ENCODE results near the gene LPCAT1.

Gene LPCAT1

GRCh38 chr5:1495525-1495897, 28.2 kb downstream of the LPCAT1 start:
- DNase-seq: no peak

- DNase-seq: no peak
Observed at GRCh38 chr5:1494780-1495524, 28.8 kb downstream of the LPCAT1 start.

DNA sequence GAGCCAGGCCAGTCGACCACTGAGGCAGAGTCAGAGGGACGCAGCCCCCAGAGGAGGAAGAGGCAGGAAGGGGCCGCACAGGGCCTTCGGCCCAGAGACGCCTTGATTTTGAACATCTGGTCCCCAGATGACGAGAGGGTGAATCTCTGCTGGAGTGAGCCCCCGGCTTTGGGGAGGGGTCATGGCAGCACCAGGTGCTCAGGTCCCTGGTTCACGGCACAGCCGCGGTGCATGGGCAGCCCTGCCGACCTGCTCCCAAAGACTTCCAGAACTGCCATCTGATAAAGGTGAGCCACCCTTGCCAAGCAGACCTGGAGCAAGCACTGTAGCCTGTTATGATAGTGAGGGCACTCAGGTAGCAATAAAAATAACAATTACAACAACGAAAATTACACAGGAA, 29.8 kb downstream of the LPCAT1 start:
- no peak for DNase-seq

- DNase-seq: no peak
Observed at GRCh38 chr5:1493413-1493812, 30.3 kb downstream of the LPCAT1 start.

- no peak for DNase-seq
Observed at GRCh38 chr5:1492757-1493156, 31.0 kb downstream of the LPCAT1 start.

GRCh38 chr5:1490376-1490775, 33.4 kb downstream of the LPCAT1 start:
- DNase-seq: no peak

DNA sequence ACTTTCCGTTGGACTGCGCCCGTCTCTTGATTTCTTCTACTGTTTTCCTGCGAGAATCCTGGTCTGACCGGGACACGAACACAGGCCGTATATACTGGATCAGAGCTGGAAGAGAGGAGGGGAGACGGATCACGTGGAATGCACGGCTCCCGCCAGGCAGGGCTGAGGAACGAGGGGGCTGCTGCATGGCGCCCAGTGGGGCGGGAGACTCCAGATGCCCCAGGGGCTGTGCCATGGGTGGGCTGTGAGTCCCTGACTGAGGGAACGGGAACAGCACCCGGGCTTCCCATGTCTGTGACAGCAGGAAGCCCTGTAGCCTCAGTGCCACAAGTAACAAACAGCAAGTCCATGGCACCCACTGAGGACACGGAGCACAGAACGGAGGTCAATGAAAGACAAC, 34.0 kb downstream of the LPCAT1 start:
- no peak for DNase-seq

DNA sequence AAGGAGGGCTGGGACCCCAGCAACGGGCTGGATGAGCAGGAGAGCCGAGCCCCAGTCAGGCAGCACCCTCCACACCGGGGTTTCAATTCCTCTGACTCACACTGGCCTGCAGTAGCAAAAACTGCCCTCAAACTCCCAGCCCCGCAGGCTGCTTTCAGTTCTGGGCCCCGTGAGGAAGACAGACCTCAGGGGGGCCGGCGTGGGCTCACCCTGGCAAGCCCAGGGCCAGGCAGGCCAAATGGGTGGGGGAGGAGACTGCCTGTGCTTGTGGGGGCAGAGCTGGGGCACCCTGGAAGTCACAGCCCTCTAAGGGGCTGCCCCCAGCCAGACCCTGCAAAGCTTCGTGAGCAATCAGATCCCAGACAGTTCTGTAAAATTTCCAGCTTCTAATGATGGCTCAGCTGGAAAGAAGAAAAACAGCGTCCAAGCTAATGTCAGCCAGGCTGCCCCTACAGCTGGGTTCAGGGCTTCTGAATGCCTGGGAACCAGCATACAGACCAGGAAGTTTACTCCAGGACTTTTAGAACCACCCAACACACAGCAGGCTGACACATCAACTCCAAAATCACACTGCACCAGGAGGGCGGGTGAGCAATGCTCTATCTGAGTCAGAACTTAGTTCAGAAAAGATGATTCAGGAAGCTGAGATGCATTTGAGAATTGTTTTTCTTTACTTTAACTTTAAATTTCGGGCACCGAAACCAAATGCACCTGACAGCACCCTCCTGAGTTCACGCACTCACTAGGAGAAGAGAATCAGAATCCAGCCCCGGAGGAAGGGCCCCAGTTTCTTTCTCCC, 34.7 kb downstream of the LPCAT1 start:
- DNase-seq: peak; percentile 51

DNA sequence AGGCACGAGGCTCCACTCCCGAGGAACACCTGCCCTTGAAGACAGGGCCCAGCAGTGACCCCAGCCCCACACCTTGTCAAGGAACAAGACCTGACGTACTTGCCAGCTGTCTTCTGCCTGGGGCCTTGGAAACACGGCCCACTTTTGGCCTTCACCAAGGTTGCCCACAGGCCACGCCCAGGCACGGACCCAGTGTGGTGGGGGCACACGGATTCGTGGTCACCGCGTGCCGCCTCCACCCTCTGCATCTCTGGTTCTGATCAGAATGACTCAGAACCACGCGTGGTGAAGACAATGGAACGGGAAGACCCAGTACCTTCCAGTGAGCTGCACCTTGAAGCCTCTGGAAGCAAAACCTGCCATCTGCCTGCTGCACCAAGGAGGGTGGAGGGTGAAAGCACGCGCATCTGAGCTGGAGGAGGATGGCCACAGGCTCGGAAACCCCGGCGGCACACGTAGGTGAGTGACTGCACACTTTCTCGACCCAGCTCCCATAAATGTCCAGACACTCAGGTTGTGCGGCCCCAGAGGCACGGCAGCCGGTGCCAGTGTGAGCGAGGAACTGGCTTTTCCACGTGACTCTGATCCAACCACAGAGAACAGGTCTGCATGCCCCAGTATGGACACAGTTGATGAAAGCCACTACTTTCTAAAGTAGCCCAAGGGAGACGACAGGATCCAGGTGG, 36.5 kb downstream of the LPCAT1 start:
- DNase-seq: no peak

GRCh38 chr5:1486271-1486670, 37.5 kb downstream of the LPCAT1 start:
- no peak for DNase-seq

GRCh38 chr5:1485579-1486118, 38.1 kb downstream of the LPCAT1 start:
- DNase-seq: no peak

GRCh38 chr5:1484730-1485578, 38.8 kb downstream of the LPCAT1 start:
- DNase-seq: no peak

DNA sequence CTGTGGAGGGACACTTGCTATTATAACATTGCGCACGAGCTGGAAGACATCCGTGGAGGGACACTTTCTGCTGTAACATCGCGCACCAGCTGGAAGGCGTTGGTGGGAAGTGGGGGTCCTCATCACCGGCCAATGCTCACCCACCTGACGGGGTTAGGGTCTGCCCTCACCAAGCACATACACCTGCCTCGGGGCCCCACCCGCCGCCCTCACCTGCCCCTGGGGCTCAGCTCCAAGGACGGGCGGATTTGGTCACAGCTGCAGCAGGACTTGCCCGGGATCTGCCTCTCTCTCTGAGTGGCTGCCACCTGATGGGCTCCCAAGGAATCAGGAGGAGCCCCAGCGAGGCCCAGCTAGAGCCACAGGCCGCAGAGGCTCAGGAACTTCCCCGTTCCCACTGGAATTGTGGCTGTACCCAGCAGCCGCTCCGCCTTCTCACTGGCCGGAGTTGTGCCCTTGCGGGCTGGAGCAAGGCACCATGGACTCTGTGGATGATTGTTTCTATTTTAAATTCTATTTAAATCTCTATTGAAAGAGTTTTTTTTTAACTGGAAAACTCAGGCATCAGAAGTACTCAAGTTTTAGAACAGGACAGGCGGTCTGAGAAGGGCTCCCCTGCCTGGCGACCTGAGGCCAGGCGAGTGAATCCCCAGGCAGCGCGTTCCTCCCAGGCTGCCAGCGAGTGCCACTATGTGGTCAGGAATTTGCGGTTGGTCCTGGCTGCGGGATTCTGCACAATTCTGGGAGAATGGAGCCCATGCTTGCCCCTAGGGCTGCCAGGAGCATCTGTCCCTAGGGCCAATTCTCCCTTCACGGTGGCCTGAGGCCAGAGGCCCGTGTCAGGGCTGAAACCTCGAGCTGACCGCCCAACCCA, 39.7 kb downstream of the LPCAT1 start:
- no peak for DNase-seq

- DNase-seq: no peak
Observed at GRCh38 chr5:1483064-1483463, 40.7 kb downstream of the LPCAT1 start.

GRCh38 chr5:1481959-1482331, 41.8 kb downstream of the LPCAT1 start:
- DNase-seq: no peak

GRCh38 chr5:1481266-1481958, 42.3 kb downstream of the LPCAT1 start:
- no peak for DNase-seq

- DNase-seq: no peak
Observed at GRCh38 chr5:1480806-1481205, 43.0 kb downstream of the LPCAT1 start.

GRCh38 chr5:1480217-1480616, 43.5 kb downstream of the LPCAT1 start:
- no peak for DNase-seq

DNA sequence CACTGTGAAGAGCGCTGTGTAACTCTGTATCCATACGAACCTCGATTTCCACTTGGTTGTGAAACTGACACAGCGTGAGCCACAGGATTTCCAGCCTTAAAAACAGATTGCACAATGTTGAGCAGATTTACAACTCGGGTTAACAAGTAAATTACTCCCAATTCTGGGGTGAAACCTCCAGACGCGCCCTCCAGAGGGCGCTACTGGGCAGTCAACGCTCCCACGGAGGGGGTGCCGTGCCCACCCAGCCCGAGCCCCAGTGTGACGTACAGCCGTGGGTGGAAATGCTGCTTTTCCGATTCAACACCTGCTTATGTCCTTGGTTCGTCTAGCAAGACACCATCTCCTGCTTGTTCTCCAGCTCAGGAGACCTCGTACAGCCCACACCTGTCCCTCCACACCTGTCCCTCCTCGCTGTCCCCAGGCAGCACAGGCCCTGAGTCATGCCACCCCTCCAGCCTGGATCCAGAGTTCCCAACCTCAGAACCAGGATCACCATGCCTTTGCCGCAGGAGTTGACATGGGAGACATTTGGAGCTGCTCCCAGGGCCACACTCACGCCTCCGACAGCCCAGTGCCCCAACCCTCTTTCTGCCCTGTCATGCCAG, 44.1 kb downstream of the LPCAT1 start:
- peak; percentile 17 for DNase-seq

- no peak for DNase-seq
Observed at GRCh38 chr5:1479066-1479465, 44.7 kb downstream of the LPCAT1 start.
